HG03457 (cell line): Measurements from ENCODE around the gene MICAL2.

Source experiments
- ATAC-seq: cut with Tn5 transposase; IDR thresholded peaks from one replicate; pipeline ENCODE4 v1.9.1; 2021; ENCODE audit warnings: moderate number of reproducible peaks; ENCODE audit not compliant: unreplicated experiment

The MICAL2 gene

DNA sequence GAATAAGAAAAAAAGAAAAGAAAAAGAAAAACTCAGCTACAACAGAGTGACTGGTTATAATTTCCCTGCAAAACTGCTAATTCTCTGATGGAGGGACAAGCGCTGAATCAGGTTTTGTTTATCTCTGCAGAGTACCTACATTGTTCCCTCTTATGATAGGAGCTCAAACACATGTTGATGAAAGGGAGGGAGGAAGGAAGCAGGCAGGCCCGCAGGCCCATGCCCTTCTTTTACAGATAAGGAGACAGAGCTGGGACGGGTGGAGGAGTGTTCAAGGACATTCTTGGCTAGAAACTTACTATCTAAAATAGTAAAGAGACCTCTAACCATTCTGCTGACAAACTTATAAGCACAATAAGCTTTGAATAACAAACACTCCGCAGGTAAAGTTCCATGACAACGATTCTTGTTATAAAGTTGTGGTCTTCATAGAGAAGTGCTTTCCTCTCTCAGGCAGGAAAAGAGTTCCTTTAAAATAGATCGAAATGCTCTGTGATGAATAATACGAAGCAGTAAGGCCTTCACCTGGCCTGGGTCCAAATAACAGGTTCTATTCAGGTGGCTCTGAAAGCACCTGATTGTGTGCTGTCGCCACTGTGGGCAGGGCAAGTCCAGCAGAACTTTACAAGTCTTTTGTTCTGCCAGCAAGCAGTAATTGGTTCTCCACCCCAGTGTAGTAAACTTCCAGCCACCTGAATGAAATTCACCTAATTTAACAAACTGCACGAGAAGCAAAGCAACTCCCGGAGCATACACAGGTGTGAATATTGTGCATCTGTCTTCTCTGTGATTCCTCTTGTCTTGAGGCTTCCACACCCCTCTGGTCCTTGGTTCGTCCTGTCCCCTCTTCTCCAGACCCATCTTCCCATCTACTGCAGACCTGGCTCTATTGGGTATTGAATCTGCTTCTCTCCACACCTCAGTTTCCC is 15.3 kb upstream of the MICAL2 start:
- no peak for ATAC-seq

DNA sequence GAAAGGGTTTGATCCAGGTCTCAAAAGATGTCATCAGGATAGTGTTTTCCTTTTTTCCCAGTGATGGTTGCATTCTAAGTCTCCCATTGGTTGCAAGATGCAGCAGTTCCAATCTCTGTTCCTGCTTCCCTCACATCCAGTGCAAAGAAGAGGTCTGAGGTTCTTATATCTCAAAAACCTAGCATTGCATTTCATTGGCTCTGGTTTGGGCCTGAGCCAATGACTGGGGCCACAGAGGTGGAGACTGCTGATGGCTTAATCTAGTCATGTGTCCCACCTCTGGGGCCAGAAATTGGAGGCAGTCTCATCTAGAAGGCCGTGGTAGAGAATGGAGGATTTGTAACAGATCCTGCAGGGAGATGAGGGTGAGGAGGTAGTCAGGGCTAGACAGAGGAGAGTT is 13.2 kb upstream of the MICAL2 start:
- ATAC-seq: no peak

GRCh38 chr11:12098601-12099000 is 11.8 kb upstream of the MICAL2 start:
- ATAC-seq: no peak

GRCh38 chr11:12099132-12099873 is 11.1 kb upstream of the MICAL2 start:
- ATAC-seq: no peak

- no peak for ATAC-seq
Measured at GRCh38 chr11:12100429-12100828, 10.0 kb upstream of the MICAL2 start.

DNA sequence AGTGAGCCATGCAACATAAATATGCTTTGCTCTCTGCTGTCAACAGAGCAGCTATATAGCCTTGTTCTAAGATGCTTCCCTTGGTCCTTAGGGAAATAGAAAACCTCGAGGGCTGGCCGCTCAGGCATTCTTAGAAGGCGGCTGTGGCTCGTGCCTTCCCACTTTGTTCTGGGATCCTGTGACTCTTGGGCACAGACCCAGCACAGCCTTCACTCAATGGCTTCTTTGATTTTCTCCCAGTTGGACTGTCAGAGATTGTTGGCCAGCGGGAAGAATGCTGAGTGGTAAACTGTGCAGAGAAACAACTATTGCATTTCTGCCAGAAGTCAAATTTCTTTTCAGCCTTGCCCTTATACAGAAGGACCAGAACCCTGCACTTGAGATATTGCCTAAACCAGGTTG is 9.5 kb upstream of the MICAL2 start:
- ATAC-seq: no peak

DNA sequence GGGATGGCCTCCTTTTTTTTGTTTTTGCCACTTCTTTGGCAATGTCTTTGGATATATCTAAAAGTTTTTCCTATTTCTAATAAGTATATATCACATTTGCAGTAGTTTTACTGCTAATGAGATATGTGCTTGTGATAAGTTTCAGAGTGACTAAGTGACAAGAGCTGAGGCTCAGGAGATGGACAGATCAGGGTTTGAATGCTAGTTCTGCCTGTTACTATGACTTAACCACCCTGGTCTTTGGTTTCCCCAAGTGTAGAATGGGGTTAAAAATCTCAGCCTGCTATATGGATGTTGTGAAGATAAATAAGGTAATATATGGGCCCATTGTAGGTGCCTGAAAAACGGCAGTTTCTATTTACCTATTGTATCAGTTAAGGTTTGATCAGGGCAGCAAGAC is 9.1 kb upstream of the MICAL2 start:
- ATAC-seq: no peak

- ATAC-seq: no peak
Measured at GRCh38 chr11:12102588-12103410, 7.6 kb upstream of the MICAL2 start.

- ATAC-seq: no peak
Measured at GRCh38 chr11:12103411-12104225, 6.8 kb upstream of the MICAL2 start.

- no peak for ATAC-seq
Measured at GRCh38 chr11:12105471-12105870, 4.9 kb upstream of the MICAL2 start.

DNA sequence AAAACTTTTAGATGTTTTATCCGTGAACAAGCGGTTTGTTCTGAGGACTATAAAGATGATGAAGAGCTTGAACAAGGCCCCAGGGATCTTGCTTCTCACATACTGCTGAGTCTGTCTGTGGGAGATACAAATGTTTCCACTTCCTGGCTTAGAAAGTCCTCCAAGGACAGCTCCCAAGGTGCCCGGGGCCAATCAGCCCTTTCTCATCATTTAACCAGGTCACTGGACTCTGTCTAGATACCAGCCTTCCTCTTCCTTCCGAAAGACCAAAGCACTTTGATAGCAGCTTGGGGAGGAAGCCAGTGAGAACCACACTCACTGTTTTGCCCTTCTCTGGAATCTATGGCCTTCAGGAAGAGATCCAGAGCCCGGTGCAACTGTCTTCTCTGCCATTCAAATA is 4.3 kb upstream of the MICAL2 start:
- ATAC-seq: no peak

GRCh38 chr11:12106501-12106900 is 3.9 kb upstream of the MICAL2 start:
- ATAC-seq: no peak

DNA sequence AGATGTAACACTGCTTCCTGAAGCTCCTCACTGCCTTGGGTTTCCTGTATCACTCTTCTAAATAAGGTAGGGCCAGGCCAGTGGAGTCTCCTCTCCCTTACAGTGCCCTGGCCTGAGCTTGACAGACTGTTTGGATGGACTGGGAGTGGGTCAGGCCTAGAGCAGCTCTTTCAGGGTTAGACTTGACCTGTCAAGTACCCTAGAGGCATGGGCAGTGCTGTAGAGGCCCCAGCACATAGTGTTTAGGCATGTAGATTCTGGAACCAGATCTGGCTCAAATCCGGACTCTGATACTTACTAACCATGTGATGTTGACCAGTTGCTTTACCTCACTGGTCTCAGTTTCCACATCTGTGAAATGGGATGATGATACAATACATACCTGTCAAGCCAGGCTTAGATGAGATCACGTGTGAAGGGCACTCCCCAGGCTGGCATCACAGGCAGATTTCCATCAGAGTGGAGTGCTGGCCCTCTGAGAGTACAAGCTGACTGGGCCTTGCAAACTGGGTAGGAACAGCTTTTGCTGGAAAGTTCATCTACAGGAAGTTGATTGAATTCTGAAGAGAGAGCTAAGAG is 1.4 kb upstream of the MICAL2 start:
- no peak for ATAC-seq

GRCh38 chr11:12109591-12110196 is 696 bp upstream of the MICAL2 start:
- no peak for ATAC-seq

DNA sequence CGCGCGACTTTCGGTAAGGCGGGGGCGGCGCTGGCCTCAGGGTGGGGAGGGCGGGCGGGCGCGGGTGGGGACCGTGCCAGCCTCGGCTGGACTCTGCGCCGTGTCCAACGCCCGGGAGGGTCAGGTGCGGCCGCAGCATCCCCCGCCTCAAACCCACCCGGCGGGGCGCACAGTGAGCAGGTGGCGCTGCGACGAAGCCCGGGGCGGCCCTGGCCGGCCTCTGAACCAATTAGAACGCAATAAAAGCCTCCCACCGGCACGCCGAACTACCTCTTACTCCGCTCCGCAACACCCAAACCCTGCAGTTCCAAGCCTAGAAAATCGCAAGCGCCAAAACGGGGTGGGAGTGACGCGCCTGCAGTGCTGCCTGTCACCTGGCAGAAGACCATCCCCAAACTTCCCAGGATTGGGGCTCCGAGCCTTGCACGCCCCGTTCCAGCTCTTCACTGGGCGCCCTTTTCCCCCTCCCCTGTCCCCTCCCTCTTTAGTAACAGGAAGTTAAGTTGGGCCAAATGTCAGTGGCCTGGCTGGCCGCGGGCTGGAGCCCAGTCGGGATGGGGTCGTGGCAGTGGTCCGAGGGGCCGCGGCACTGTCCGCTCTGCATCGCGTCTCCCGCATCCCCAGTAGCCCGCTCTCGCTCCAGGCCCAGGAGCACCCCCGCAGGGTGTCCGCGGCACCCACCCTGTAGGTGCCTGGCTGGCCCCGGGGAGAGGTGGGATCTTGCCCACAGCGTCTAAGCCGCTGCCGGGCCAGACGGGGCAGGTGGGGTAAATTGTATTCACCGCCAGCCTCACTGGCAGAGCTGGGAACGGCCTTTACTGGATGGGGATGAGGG is 541 bp downstream of the MICAL2 start:
- peak; percentile 14 for ATAC-seq

GRCh38 chr11:12111549-12112520 is 1.4 kb downstream of the MICAL2 start:
- ATAC-seq: no peak

DNA sequence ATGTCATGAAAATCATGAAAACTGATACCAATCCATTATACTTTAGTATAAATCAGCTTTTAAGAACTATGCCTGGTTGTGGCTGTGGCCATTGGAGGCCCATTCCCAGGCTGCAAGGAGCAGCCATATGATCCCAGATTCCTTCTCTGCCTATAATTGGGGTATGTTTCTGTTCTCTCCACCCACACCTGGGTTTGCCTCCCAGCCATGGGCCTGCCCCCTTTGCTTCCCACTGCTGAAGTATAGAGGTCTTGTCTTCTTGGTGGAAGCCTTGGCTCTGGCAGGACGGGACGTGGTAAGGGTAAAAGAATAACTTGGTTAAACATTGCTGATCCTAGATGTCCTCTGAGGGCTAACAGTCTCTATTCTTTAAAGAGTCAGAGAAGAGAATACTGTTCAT is 2.4 kb downstream of the MICAL2 start:
- ATAC-seq: no peak

GRCh38 chr11:12113294-12113693 is 2.9 kb downstream of the MICAL2 start:
- no peak for ATAC-seq
